ENCODE results near the gene ANKRD7. TPM values are rescaled to one million over a fixed set of nuclear protein-coding genes. Genes with fewer than 3 reads are reported as not detected.

Gene ANKRD7
- total and polyA plus RNA-seq, 4 donors: 0.42 TPM; not detected in 3

GRCh38 chr7:118252087-118252486 lies 27.6 kb downstream of the ANKRD7 start:
- no peak for TF ChIP-seq RXRA (IDR thresholded peaks at IDR 0.05)
- no peak for TF ChIP-seq SP1 (IDR thresholded peaks at IDR 0.05)
- TF ChIP-seq TAF1 (conservative IDR thresholded peaks at IDR 0.05): no peak
- no peak for TF ChIP-seq HNF4A (conservative IDR thresholded peaks at IDR 0.05)
- TF ChIP-seq MAX (IDR thresholded peaks at IDR 0.05): no peak
- no peak for TF ChIP-seq FOXA1 (IDR thresholded peaks at IDR 0.05)
- TF ChIP-seq REST (IDR thresholded peaks at IDR 0.05): no peak
- TF ChIP-seq FOXA2 (IDR thresholded peaks at IDR 0.05): no peak
- TF ChIP-seq GABPA (IDR thresholded peaks at IDR 0.05 in 1 of 2, conservative IDR thresholded peaks at IDR 0.05 in 1 of 2): no peak
- TF ChIP-seq NR2F2 (IDR thresholded peaks at IDR 0.05): no peak
- TF ChIP-seq ZBTB33 (IDR thresholded peaks at IDR 0.05): no peak
- TF ChIP-seq HNF4G (IDR thresholded peaks at IDR 0.05): no peak
- TF ChIP-seq ATF3 (IDR thresholded peaks at IDR 0.05): no peak
- TF ChIP-seq YY1 (IDR thresholded peaks at IDR 0.05): no peak
- H3K27me3 ChIP-seq (ENCODE audit: control insufficient read depth in 4 of 4, insufficient read depth in 4 of 4, low read length in 3 of 4): no peaks in the 10 kb centered on the region
- H3K9me3 ChIP-seq (ENCODE audit: control insufficient read depth in 4 of 4, low read length in 3 of 4): no peaks in the 10 kb centered on the region
- H3K9ac ChIP-seq (ENCODE audit: low read depth in 1 of 2, low read length in 2 of 2): no peak overlapping the region
- WGBS: 95% methylated on average over 1 of the region's 1 CpG
- H3K4me3 ChIP-seq (ENCODE audit: low read depth in 1 of 3, low read length in 3 of 3): no peak overlapping the region
- DNase-seq (ENCODE audit: low spot score): no peak
- H3K4me1 ChIP-seq (ENCODE audit: control insufficient read depth in 4 of 4, insufficient read depth in 4 of 4, low read length in 3 of 4): no peaks in the 10 kb centered on the region
- H3K27ac ChIP-seq (ENCODE audit: low read depth in 1 of 2, low read length in 2 of 2): no peak overlapping the region
- no peaks in the 10 kb centered on the region for H3K36me3 ChIP-seq (ENCODE audit: control insufficient read depth in 4 of 4, insufficient read depth in 3 of 4, low read depth in 1 of 4, low read length in 3 of 4)

- no peaks in the 10 kb centered on the region for H3K4me1 ChIP-seq (ENCODE audit: control insufficient read depth in 4 of 4, insufficient read depth in 4 of 4, low read length in 3 of 4)
- H3K9me3 ChIP-seq (ENCODE audit: control insufficient read depth in 4 of 4, low read length in 3 of 4): no peaks in the 10 kb centered on the region
- no peak overlapping the region for H3K9ac ChIP-seq (ENCODE audit: low read depth in 1 of 2, low read length in 2 of 2)
- no peak for TF ChIP-seq EGR1 (IDR thresholded peaks at IDR 0.05; ENCODE audit: low read depth in 2 of 2)
- peak; percentile 27 to 31 for TF ChIP-seq RAD21 (IDR thresholded peaks at IDR 0.05)
- no peak for TF ChIP-seq MAX (IDR thresholded peaks at IDR 0.05)
- no peak for TF ChIP-seq NR2F2 (IDR thresholded peaks at IDR 0.05)
- TF ChIP-seq ATF3 (IDR thresholded peaks at IDR 0.05): no peak
- no peak overlapping the region for H3K27ac ChIP-seq (ENCODE audit: low read depth in 1 of 2, low read length in 2 of 2)
- no peaks in the 10 kb centered on the region for H3K27me3 ChIP-seq (ENCODE audit: control insufficient read depth in 4 of 4, insufficient read depth in 4 of 4, low read length in 3 of 4)
- H3K4me3 ChIP-seq (ENCODE audit: low read depth in 1 of 3, low read length in 3 of 3): no peak overlapping the region
- H3K36me3 ChIP-seq (ENCODE audit: control insufficient read depth in 4 of 4, insufficient read depth in 3 of 4, low read depth in 1 of 4, low read length in 3 of 4): no peaks in the 10 kb centered on the region
- 91% methylated on average over 2 of the region's 2 CpGs for WGBS
- no peak for DNase-seq (ENCODE audit: low spot score)
Measured at GRCh38 chr7:118259115-118259514, 34.6 kb downstream of the ANKRD7 start.

Data from liver (tissue), 9 donors.